ENCODE data around the gene SNX13.

- TF ChIP-seq CTCF (IDR thresholded peaks at IDR 0.05 in 4 of 5, conservative IDR thresholded peaks at IDR 0.05 in 1 of 5) (no peak), POLR2A (IDR thresholded peaks at IDR 0.05) (no peak)
Observed at GRCh38 chr7:17879075-17879661, 61.1 kb downstream of the SNX13 start.
